CD4-positive, alpha-beta T cell treated with Interleukin-15 for 4 hours (primary cell): ENCODE measurements around the gene SLC13A4.
"Not testable (repeated sequence)": the region's sequence is repeated elsewhere in the genome, so short reads cannot be mapped to it uniquely, and the experiment has no call there.

ENCODE experiments used
- DNase-seq: peaks from one replicate; pipeline ENCODE4 v3.0.0-alpha.2; 2020; ENCODE audit warnings: low spot score

The SLC13A4 gene

DNA sequence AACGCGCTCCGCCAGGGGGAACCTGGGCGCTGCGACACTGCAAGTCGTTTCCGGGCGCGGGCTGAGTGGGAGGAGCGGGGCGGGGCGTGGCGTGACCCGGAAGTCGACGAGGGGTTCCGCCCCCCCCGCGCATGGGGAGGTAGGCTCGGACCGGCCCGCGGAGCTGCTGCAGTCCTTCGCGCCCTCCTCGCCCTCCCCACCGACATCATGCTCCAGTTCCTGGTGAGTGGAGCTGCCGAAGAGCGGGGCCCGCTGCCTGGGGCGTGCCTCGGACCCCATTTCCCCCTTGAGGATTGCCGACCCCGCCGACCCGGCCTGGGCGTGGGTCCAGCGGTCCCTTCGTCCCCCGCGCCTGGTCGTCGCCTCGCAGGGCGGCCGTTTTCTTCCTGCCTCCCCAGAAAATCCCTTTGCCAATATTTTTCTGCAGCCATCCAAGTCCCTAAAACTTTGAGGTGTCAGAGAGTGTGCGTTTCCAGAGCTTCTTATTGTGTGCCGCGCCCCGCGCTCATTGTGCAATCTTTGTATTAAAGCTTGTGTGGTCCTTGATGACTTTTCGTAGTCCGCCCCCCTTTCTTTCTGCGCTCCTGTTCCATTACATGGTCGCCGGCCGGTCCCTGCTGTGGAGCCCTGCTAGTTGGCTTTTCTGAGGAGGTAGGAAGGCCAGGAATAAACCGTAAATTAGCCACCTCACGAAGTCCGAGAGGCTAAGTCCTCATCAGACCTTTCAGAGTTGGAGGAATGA lies 65.4 kb downstream of the SLC13A4 start, which contains the start of gene STMP1:
Gene STMP1 (plus strand): TSS at position 142 of the 742 bp plus-strand sequence.
- peak; percentile 94 for DNase-seq

DNA sequence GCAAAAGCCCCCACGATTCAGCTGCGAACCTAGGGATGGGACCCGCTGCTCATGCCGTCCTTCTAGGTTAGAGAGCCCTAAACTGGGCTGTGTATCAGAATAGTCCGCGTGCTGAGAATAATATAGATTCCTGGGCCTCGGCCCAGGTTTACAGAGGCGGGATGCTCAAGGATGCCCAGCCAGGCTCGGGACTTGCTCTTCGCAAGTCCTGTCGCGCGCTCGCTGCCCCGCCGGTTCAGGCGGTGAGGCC lies 65.9 kb downstream of the SLC13A4 start:
- no peak for DNase-seq

DNA sequence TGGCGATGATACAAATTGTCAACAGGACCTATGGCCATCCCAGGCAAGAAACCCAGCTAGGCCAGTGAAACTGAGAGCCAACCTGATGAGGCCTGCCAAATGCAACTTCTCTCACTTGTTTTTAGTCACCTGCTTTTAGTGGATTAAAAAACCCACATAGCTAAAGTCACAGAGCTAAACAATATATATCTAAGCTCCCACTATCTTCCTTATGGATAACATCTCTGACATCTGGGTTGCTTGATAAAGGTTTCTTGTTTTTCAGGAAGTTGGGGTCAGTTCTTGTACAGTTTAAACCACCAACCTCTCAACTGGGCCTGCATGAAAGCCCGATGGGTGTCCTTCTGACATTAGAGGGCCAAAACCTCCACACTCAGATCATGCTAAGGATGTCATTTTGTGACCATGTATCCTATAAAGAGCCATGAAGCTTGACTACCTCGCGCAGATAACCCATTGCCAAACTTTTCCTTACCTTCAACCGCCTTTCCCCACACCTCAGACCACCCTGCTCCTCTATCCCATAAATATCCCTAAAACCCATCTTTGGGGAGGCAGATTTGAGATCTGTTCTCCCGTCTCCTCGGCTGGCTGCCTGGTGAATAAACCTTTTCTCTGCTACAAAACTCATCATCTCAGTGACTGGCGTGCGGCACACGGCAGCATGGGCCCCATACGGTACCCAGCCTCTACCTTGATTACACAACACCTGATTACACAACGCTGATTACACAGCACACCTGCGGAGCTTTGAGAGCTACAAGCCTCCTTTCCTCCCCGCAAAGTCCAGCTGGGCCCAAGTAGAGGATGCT lies 66.5 kb downstream of the SLC13A4 start:
- peak; percentile 6 for DNase-seq

DNA sequence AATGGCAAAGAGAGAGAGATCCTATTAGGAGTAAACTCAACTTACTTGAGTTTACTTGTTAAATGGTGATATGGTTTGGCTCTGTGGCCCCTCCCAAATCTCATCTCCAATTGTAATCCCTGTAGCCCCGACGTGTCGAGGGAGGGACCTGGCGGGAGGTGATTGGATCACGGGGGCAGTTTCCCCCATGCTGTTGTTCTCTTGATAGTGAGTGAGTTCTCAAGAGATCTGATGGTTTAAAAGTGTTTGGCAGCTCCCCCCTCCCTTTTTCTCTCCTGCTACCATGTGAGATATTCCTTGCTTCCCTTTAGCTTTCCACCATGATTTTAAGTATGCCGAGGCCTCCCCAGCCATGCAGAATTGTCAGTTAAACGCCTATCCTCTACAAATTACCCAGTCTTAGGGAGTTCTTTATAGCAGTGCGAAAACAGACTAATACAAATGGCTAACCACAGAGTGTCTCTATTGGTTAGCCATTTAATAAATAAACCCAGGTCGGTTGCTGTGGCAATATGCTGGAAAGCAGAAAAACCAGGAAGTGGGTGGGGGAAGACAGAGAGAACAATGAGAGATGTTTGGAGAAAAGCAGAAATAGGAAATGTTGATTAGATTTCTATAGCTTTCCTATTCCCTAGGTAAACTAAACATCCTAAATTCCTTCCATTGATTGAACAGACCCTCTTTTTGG lies 68.7 kb downstream of the SLC13A4 start:
- no peak for DNase-seq

DNA sequence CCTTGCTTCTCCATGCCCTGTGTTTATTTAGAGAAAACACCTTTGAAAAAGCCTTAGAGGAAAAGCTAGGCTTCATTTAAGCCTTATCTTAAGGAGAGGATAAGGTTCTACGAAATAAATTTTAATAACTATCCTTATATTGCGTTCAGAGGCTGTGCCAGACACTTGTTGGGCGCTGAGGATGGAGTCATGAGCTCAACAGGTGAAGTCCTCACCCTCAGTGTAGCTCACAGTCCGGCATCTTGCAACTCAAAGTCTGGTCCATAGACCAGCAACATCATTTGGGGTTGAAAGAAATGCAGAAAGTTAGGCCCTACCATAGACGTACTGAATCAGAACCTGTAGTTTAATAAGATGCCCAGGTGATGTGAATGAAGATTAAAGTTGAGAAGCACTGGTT lies 69.4 kb downstream of the SLC13A4 start:
- no peak for DNase-seq

DNA sequence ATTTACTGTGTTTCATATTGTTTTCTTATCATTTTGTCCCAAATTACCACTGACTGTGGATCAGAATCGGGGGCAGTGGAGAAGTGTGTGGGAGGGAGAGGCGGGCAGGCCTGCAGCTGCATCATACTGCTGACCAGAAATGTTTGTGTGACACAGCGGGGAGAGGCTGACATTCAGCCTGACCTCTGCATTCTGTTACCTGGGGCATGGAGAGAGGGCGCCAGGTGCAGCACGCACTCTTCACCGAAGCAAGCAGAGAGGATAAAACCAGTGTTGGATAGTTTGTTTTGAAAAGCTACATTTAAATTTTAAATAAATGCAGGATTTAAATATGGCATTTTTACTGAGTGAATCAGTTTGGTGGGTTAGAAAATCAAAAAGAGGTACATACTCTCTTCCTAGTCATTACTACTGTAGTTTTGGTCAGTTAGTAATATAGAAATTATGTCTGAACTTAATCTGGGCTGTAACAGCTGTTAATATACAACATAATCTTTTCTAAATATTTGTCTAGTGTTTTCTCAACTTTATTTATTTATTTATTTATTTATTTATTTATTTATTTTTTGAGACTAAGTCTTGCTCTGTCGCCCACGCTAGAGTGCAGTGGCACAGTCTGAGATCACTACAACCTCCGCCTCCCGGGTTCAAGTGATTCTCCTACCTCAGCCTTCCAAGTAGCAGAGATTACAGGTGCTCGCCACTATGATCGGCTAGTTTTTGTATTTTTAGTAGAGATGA lies 74.5 kb downstream of the SLC13A4 start:
- DNase-seq = no peak

DNA sequence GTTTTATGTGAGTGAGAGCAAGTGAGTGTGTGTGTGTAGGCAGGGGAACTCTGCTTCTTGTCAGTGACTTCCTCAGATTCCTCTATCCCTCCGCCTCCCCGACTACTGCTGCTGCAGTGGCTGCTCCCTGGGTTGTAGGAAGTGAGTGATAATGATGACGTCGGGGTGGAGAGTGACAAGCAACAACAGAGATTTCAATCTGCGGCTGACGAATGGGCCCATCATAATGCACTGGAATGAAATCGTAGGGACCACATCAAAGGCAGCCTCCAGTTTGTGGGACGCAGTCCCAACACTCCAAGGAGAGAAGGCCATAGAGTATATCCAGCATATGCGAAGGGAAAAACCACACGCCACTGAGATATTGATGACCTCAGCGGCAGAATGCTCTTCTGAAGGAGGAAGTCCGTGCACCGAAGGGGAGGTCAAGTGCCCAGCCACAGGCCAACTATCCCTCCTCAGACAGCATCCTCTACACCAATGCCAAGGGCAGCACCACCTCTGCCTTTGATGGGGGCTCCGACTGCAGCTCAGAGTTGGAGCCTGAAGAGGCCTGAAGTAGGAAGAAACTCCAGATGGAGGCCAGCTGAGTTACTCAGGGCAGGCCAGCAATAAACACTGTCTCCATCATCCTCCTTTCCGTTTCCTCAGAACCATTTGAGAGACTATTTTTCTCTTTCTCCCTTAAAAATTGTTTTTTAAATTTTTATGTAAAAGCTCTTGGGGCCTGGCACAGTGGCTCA lies 77.0 kb downstream of the SLC13A4 start:
- DNase-seq = no peak

DNA sequence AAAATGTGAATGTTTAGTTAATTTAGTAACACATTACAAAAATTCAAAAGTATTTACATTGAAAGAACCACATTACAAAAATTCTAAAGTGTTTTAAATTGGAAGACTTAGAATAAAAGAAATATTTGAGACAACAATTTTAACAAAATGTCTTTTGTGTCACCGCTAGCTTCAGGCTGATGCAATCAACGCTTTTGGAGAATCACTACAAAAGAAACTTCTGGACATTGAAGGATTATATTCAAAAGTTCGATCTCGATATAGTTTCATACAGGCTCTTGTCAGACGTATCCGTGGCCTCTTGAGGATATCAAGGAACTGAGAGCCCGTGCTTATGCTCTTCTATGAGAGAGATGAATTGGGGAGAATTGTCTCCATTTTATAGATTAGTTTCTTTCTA lies 79.8 kb downstream of the SLC13A4 start:
- DNase-seq = no peak

DNA sequence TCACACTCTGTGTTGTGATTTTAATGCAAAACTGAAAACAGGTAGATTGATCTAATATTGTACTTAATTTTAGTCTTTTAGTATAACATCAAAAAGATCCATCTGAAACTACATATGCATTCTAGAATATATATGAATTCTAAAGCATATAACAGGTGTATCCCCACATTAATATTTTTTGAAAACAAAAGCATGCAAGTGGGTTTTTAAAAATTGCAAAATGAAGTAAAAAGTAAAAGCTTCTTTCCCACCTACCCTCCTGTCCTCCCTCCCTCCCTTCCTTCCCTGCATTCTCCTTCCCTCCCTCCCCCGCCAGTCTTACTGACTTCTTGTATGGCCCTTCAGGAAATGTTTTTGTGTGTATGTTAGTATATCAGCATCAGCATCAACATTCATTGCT lies 80.2 kb downstream of the SLC13A4 start:
- DNase-seq = no peak

DNA sequence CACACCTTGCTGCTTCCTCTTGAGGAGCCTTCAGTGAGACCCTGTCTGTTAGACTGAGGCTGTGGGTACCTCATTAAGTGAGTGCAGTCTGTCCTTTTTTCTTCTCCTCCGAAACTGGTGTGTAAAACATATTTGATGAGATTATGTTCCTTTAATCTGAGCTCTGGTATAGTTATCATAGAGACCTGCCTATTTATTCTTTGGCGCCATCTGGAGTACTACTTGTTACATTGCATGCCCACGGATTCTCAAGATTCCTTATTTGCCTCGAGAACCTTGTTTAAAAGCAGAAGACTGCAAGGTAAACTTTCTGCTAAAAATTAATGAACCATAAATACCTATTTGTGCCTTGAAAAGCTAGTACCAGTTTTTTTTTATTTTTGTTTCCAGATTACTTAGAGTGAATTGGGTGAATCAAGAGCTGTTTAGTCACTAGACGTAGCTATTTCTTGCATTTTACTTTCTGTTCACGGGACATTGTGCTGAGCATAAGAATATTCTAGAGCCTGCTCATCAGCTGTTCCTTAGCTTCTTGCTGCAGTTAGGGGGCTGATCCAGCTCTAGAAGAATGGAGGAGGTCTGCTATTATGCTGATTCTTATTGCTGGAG lies 82.6 kb downstream of the SLC13A4 start:
- DNase-seq = peak; percentile 47

DNA sequence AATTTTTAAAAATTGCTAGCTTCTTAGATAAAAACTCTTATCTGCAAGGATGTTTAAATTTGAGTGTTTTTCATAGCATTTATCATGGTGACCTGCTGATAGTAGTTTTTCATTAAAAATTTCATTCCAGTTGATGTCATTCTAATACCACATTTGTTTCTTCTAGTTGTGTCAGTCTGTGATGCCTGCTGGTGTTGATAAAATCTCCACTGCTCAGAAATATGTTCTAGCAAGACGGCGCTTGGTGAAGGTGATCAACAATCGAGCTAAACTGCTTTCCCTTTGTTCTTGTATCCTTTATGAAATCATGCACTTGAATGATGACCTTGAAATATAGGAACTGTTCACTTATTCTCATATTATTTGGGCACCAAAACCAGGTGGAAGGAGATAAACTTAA lies 83.3 kb downstream of the SLC13A4 start:
- no peak for DNase-seq

DNA sequence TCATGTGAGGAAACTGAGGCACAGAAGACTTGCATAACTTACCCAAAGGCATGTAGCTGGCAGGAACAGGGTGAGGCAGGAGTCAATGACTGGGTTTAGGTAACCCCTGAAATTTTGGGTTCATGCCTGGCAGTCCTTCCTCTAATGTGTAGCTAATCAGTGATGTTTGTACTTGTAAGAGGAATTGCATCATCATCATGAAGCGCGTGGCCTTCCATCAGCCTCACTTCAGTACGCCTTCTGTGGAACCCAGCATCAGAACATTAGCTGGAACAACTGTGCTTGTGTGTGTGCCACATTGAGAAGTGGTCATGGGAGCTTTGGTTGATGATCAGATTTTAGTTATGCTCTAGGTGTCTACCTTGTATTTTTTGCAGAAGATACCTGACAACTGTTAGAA lies 83.8 kb downstream of the SLC13A4 start:
- DNase-seq = no peak

DNA sequence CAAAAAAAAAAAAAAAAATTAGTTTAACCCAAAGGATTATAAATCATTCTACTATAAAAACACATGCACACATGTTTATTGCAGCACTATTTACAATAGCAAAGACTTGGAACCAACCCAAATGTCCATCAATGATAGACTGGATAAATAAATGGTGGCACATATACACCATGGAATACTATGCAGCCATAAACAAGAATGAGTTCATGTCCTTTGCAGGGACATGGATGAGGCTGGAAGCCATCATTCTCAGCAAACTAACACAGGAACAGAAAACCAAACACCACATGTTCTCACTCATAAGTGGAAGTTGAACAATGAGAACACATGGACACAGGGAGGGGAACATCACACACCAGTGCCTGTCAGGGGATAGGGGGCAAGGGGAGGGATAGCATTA lies 88.3 kb downstream of the SLC13A4 start:
- not testable (repeated sequence) for DNase-seq

DNA sequence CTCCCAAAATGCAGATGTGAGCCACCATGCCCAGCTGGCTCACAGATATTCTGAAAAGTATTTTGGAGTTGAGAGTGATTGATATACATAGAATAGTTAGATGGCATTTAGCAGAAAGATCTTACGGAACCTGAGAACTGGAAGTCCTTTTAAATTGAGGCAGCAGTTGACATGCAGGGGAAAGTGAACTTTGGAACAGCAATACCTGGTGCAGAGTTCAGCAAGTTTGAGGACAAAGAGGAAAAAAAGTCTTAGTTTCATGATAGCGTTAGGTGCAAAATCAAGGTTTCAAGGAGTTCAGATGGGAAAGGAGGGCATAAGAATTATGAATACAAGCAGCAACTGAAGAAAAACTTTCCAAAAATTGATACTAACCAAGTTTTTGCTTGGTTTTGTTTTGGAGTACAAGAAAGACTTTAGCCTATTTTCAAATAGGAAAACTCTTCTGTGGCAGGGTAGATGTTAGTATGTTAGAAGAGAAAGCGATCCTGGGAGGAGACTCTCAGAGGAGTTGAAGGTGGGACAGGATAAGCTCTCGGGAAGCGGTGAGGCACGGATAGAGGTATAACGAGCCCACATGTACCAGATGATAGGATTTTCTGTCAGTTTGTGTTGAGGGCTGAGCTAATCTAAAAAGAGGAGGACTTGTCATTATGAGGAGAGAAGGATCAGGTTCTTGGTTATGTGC lies 93.7 kb downstream of the SLC13A4 start:
- no peak for DNase-seq
